Activated naive CD4-positive, alpha-beta T cell (primary cell): ENCODE results near the gene KCTD17.
"Not testable (repeated sequence)": the region's sequence is repeated elsewhere in the genome, so short reads cannot be mapped to it uniquely, and the experiment has no call there.

Experiments
- DNase-seq, 4 experiments: peaks; one replicate each; lab custom pipeline; 2025; lab: John Stamatoyannopoulos, UW

The KCTD17 gene

GRCh38 chr22:37060801-37061610 lies 9.5 kb downstream of the KCTD17 start:
- DNase-seq, result no peak

GRCh38 chr22:37061611-37062375 lies 10.3 kb downstream of the KCTD17 start:
- no peak for DNase-seq

- DNase-seq, result no peak
Observed at GRCh38 chr22:37062376-37062675, 10.8 kb downstream of the KCTD17 start.

- no peak for DNase-seq
Observed at GRCh38 chr22:37062702-37063381, 11.3 kb downstream of the KCTD17 start.

DNA sequence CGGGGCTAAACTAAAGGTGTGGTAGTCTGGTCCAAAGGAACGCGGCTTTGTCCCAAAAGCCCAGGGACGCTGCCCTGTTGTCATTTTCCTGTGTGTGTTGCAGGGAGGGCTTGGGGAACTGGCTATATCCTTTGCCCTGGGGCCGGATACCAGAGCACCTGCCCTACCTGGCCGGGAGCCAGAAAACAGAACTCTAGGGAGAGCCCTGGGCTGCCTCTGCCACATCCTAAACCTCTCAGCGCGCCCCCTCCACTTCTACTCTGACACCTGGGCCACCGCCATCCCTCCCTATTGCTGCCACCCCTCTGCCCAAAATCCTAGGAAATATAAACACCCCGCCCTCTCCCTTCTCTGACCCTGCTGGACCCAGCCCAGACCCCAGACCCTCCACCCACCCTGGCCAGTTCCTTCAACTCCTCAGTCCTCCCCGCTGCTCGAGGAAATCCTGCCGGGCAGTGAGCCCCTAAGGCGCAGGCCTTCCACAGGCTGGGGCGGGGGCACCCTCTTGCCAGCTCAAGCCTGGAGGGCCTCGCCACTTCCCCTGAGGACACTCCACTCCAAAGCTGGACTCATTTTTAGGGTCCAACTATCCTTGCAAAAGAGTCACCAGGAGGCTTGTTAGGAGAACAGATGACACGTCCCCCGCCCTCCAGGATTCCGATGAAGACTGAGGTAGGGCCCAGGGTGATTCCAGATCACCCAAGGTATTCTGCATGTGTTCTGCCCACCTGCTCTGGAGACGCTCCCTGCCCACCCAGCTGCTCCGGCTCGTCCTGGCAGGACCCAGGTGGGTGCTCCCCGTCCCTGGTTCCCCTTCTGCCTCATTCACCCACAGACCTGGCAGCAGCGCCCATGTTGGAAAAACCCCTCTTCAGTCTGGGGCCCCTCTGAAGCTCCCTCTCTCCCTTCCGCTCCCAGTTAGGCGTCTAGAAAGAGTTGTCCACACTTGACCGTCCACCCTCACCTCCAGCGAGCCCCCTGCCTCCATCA lies 12.2 kb downstream of the KCTD17 start:
- no peak for DNase-seq

DNA sequence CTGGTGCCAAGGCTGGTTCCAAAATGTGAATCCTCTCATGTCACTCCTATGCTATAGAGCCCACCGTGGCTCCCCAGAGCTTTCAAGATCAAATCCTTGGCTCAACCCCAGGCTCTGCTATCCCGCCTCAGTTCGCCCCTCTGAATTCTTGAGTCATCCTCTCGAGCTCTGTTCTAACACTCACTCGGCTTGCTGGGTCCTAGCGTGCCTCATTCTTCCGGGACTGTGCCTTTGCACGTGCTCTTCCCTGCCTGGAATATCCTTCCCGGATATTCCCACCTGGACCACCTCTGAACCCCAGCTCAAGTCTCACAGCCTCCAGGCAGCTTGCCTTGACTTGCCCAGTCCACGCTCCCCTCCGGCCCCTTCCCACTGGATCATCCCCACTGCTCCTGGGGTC lies 13.0 kb downstream of the KCTD17 start:
- no peak for DNase-seq

DNA sequence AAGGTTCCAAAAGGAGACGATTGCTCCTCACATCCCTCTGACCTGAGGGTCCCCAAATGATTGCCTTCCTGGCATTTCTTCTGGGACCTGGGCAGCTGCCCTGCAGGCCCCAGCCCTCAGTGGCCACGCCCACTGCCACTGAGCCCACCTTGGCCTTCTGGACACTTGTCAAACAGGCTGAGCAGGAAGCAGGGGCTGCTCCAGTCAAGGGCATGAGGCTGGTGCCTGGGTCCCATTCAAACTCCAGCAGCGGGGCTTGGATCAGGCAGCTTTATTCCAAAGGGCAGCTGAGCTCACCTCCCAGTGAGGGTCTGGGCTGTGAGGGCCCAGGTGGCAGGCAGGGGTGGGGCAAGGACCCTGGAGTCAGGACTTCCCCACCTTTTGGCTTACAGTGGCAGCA lies 13.6 kb downstream of the KCTD17 start:
- no peak for DNase-seq

DNA sequence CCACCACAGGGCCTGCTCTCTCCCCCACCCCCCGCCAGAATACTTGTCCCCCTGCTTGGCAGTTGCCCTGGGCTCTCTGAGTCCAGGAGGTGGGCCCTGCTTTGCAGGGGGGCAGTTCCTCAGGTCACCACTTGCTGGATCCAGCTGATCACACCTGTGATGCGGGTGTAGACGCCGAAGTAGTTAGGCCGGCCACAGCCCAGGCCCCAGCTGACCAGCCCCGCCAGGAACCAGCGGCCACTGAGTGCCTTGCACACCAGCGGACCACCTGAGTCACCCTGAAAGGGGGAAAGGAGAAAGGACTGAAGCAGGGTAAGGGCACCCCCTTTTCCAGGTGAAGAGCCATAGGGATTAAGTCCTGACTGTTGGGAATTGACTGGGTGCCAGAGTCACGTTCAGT lies 14.4 kb downstream of the KCTD17 start:
- no peak for DNase-seq

DNA sequence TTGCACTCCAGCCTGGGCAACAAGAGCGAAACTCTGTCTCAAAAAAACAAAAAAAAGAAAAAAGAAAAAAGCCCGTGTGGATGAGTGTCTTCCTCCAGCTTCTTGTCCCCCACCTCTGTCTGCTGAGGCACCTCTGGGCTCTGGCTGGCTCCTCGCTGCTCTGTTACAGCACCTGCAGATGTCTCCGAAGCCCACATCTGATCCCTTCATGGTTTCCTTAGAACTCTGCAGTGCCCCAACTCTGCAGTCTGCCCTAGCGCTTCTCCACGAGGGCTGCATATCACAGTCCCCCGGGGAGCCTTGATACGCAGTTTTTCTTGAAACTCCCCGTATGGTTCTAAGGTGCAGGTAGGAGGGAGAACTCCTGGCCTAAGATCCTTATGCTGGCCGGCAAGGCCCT lies 15.9 kb downstream of the KCTD17 start:
- DNase-seq, result no peak

GRCh38 chr22:37068859-37069258 lies 17.3 kb downstream of the KCTD17 start:
- DNase-seq, result no peak

- DNase-seq, result no peak
Observed at GRCh38 chr22:37069319-37069718, 17.8 kb downstream of the KCTD17 start.

- no peak for DNase-seq
Observed at GRCh38 chr22:37069719-37070118, 18.2 kb downstream of the KCTD17 start.

GRCh38 chr22:37070334-37070733 lies 18.8 kb downstream of the KCTD17 start:
- DNase-seq, result no peak

DNA sequence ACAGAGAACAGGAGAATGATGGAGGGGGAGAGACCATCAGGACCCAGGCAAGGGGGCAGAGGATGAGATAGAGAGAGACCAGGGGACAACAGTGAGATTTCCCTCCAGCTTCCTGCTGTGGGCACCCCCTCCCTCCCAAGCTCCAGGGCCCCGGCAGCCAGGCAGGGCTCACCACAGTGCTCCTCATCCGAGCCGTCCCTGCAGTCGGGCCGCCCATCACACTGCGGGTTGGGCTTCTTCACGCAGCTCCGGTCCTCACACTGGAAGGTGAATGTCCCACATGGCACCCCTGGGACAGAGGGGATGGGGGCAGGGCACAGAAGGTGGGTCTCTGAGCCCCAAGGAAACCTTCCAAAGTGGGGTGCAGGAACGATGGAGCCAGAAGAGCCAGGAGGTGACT lies 19.2 kb downstream of the KCTD17 start:
- no peak for DNase-seq

- DNase-seq, result not testable (repeated sequence)
Observed at GRCh38 chr22:37071850-37072592, 20.5 kb downstream of the KCTD17 start.

DNA sequence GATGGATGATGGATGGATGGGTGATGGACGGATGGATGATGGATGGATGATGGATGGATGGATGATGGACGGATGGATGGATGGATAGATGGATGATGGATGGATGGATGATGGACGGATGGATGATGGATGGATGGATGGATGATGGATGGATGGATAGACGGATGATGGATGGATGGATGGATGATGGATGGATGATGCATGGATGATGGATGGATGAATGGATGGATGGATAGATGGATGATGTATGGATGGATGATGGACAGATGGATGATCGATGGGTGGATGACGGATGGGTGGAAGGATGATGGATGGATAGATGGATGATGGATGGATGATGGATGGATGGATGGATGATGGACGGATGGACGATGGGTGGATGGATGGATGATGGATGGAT lies 21.1 kb downstream of the KCTD17 start:
- no peak for DNase-seq

DNA sequence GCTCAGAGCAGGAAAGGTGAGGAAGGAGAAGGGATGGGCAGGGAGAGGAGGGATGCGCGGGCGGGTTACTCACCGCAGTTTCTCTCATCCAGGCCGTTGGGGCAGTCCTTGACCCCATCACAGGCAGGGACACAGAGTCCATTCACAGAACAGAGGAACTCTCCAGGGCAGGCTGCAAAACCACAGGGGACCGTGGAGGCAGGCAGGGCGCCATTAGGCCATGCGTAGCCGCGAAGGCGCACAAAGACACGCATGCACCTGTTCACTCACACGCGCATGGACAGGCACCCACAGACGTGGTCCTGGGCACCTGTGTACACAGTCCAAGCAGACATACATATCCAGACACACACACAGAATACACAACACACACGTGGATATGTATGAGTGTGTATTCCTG lies 23.0 kb downstream of the KCTD17 start:
- DNase-seq, result no peak

- no peak for DNase-seq
Observed at GRCh38 chr22:37075046-37075445, 23.5 kb downstream of the KCTD17 start.

DNA sequence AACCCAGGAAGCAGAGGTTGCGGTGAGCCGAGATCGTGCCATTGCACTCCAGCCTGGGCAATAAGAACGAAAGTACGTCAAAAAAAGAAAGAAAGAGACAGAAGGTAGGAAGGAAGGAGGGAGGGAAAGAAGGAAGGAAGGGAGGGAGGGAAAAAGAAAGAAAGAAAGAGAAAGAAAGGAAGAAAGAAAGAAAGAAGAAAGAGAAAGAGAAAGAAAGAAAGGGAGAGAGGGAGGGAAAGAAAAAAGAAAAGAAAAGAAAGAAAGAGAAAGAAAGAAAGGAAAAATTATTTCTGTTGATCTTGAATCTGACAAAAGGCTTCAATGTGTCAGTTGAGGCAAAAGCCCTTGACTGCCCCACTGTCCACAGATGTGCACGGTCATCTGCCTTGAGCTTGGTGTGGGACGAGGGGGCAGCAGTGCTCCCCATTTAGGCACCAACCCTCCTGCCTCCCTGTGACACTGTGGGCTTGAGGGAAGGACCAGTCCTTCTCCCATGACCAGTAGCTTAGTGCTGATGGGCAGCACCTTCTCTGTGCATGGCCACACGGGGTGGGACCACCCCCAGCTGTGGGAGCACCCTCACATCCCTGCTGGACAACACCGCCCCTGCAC lies 24.4 kb downstream of the KCTD17 start:
- DNase-seq, result no peak

GRCh38 chr22:37077802-37078448 lies 26.4 kb downstream of the KCTD17 start:
- peak; percentile 78 to 88 (median 82) for DNase-seq
